ENCODE results near the gene PFDN4.
"Not testable (repeated sequence)": the region's sequence is repeated elsewhere in the genome, so short reads cannot be mapped to it uniquely, and the experiment has no call there.

PFDN4 gene

GRCh38 chr20:54260116-54260515 is 52.2 kb downstream of the PFDN4 start:
- TF ChIP-seq CTCF (IDR thresholded peaks at IDR 0.05; ENCODE audit: insufficient read depth, low read length, poor library complexity, severe bottlenecking) (no peak), EZH2phosphoT487 (conservative IDR thresholded peaks at IDR 0.05; ENCODE audit: low read length) (no peak)
- H3K27ac ChIP-seq (ENCODE audit: low read depth, low read length): no peak overlapping the region
- H4K20me1 ChIP-seq (ENCODE audit: low read depth, low read length): no peaks in the 10 kb centered on the region

DNA sequence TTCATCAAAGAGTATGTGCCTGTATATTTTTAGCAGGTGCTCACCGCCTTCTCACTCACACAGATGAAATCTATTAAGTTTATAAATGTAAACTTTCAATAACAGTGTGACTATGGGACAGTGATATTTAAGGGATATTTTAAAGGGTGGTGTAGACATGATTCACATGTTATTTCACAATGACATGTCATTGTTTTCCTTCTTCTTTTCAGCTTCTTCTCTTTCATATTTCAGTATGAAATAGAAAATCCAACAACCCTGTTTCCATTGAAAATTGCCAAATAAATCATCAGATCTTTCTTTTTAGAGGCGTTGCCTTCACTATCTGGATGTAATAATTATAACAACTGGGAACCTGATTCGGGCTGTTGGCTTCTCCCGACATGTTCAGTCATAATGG is 54.8 kb downstream of the PFDN4 start:
- H3K4me2 ChIP-seq (ENCODE audit: low read depth, low read length, poor library complexity, severe bottlenecking): no peak overlapping the region

More at GRCh38 chr20:54260116-54260515, 52.2 kb downstream of the PFDN4 start:
- H3K9me2 ChIP-seq (replicated peaks; ENCODE audit: insufficient read depth, low read length): no peaks in the 10 kb centered on the region
- no peak overlapping the region for H2AFZ ChIP-seq (ENCODE audit: low read depth, low read length, severe bottlenecking)
- H3K9me3 ChIP-seq (ENCODE audit: insufficient read depth, low read length): no peaks in the 10 kb centered on the region
- no peak overlapping the region for H3K9ac ChIP-seq (ENCODE audit: low read length)
- no peaks in the 10 kb centered on the region for H3K79me2 ChIP-seq (ENCODE audit: insufficient read depth, low read length)
- H3K4me3 ChIP-seq (ENCODE audit: insufficient read depth, low read length, poor library complexity, severe bottlenecking): no peak overlapping the region
- no peaks in the 10 kb centered on the region for H3F3A ChIP-seq (ENCODE audit: insufficient read depth)
- H3K27me3 ChIP-seq (ENCODE audit: low read length): no peaks in the 10 kb centered on the region
- H3K4me2 ChIP-seq (ENCODE audit: low read depth, low read length, poor library complexity, severe bottlenecking): no peak overlapping the region
- H3K36me3 ChIP-seq (ENCODE audit: low read length): no peaks in the 10 kb centered on the region

GRCh38 chr20:54263116-54263690 is 55.3 kb downstream of the PFDN4 start:
- H2AFZ ChIP-seq (ENCODE audit: low read depth, low read length, severe bottlenecking): no peak overlapping the region
- H3K27me3 ChIP-seq (ENCODE audit: low read length): no peaks in the 10 kb centered on the region

More for the DNA sequence above, 54.8 kb downstream of the PFDN4 start:
- Histone ChIP-seq H3K9me3 (ENCODE audit: insufficient read depth, low read length) (no peaks in the 10 kb centered on the region), H4K20me1 (ENCODE audit: low read depth, low read length) (no peaks in the 10 kb centered on the region), H3F3A (ENCODE audit: insufficient read depth) (no peaks in the 10 kb centered on the region), H3K79me2 (ENCODE audit: insufficient read depth, low read length) (no peaks in the 10 kb centered on the region), H3K4me3 (ENCODE audit: insufficient read depth, low read length, poor library complexity, severe bottlenecking) (no peak overlapping the region), H2AFZ (ENCODE audit: low read depth, low read length, severe bottlenecking) (no peak overlapping the region), H3K27ac (ENCODE audit: low read depth, low read length) (no peak overlapping the region), H3K9me2 (replicated peaks; ENCODE audit: insufficient read depth, low read length) (no peaks in the 10 kb centered on the region), H3K9ac (ENCODE audit: low read length) (no peak overlapping the region), H3K27me3 (ENCODE audit: low read length) (no peaks in the 10 kb centered on the region), H3K36me3 (ENCODE audit: low read length) (no peaks in the 10 kb centered on the region)
- TF ChIP-seq CTCF (IDR thresholded peaks at IDR 0.05; ENCODE audit: insufficient read depth, low read length, poor library complexity, severe bottlenecking): no peak
- TF ChIP-seq EZH2phosphoT487 (conservative IDR thresholded peaks at IDR 0.05; ENCODE audit: low read length): no peak

DNA sequence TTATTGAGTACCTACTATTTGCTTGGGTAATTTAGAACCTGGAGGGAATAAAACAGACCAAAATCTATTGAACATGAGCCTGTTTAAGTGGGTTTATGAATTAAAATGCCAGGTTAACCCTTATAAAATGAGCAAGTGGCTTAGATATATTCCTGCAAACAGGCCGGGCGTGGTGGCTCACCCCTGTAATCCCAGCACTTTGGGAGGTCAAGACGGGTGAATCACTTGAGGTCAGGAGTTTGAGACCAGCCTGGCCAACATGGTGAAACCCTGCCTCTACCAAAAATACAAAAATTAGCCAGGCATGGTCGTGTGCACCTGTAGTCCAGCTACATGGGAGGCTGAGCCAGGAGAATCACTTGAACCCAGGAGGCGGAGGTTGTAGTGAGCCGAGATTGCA is 57.9 kb downstream of the PFDN4 start:
- H3K4me2 ChIP-seq (ENCODE audit: low read depth, low read length, poor library complexity, severe bottlenecking); H3K4me3 ChIP-seq (ENCODE audit: insufficient read depth, low read length, poor library complexity, severe bottlenecking); H4K20me1 ChIP-seq (ENCODE audit: low read depth, low read length); H3K9me2 ChIP-seq (replicated peaks; ENCODE audit: insufficient read depth, low read length); H3K9ac ChIP-seq (ENCODE audit: low read length); H3K27me3 ChIP-seq (ENCODE audit: low read length); H3K36me3 ChIP-seq (ENCODE audit: low read length); H2AFZ ChIP-seq (ENCODE audit: low read depth, low read length, severe bottlenecking); H3K79me2 ChIP-seq (ENCODE audit: insufficient read depth, low read length); H3F3A ChIP-seq (ENCODE audit: insufficient read depth); H3K9me3 ChIP-seq (ENCODE audit: insufficient read depth, low read length); H3K27ac ChIP-seq (ENCODE audit: low read depth, low read length): not testable (repeated sequence)

More at GRCh38 chr20:54263116-54263690, 55.3 kb downstream of the PFDN4 start:
- no peak overlapping the region for H3K4me3 ChIP-seq (ENCODE audit: insufficient read depth, low read length, poor library complexity, severe bottlenecking)
- H3K4me2 ChIP-seq (ENCODE audit: low read depth, low read length, poor library complexity, severe bottlenecking): no peak overlapping the region
- H3K36me3 ChIP-seq (ENCODE audit: low read length): no peaks in the 10 kb centered on the region
- no peaks in the 10 kb centered on the region for H3K79me2 ChIP-seq (ENCODE audit: insufficient read depth, low read length)
- TF ChIP-seq EZH2phosphoT487 (conservative IDR thresholded peaks at IDR 0.05; ENCODE audit: low read length) (no peak), CTCF (IDR thresholded peaks at IDR 0.05; ENCODE audit: insufficient read depth, low read length, poor library complexity, severe bottlenecking) (no peak)
- H3K9ac ChIP-seq (ENCODE audit: low read length): no peak overlapping the region
- H3K9me3 ChIP-seq (ENCODE audit: insufficient read depth, low read length): no peaks in the 10 kb centered on the region
- no peak overlapping the region for H3K27ac ChIP-seq (ENCODE audit: low read depth, low read length)
- H4K20me1 ChIP-seq (ENCODE audit: low read depth, low read length): no peaks in the 10 kb centered on the region
- no peaks in the 10 kb centered on the region for H3K9me2 ChIP-seq (replicated peaks; ENCODE audit: insufficient read depth, low read length)
- H3F3A ChIP-seq (ENCODE audit: insufficient read depth): no peaks in the 10 kb centered on the region
